HG03064 (cell line): ENCODE measurements around the gene DIP2A.
"Not testable (repeated sequence)": the region's sequence is repeated elsewhere in the genome, so short reads cannot be mapped to it uniquely, and the experiment has no call there.

Experiments used
- ATAC-seq: cut with Tn5 transposase; IDR thresholded peaks from one replicate; pipeline ENCODE4 v1.9.1; 2021; ENCODE audit warnings: low read depth; ENCODE audit not compliant: unreplicated experiment

The DIP2A gene

DNA sequence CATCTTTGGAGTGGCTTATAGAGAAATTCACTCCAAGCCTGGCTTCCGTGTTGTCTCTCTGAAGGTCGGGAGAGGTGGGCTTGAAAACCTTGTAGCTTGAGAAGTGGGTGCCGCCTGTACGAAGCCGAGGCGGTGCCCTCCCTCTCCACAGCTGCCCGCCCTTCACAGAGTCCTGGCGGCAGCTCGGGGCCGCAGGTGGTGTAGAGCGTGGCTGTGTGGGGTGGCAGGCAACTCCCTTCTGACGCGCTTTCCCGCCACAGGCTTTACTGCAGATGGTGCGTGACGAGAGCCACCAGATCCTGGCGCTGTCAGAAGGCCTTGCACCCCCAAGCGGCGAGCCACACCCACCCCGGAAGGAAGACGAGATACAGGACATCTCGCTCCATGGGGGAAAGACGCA lies 33.1 kb upstream of the DIP2A start:
- no peak for ATAC-seq

DNA sequence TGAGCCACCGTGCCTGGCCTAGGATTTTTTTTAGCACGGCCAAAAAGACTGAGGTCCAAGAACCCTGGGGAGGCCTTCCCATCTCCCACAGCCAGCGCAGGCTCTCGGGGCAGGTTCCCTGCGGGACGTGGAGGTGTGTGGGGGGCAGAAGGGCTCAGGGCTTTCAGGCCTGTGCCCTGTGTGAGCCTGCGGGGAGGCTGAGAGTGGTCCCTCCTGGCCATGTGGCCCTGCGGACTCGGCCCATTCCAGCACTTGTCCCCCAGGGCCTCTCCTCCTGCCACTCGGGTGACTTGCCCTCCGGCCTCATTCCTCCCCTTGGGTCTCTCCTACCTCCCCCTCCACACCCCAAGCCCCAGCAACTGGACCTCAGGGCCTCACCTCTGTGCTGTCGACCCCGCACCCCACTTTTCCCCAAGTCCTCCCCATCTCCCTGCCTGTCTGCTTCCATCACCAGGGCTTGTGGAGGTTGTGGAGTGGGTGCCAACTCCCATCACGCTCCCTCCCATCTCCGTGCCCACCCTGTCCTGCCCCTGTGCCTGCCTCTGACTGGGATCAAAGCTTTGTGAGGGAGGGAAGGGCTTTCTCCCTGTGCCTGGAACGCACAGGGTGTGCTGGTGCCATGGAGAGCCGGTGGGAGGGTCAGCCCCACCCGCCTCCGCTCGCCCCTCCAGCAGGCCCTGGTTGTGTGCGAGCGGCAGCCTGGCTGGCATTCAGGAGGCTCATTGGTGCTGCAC lies 32.2 kb upstream of the DIP2A start:
- no peak for ATAC-seq

DNA sequence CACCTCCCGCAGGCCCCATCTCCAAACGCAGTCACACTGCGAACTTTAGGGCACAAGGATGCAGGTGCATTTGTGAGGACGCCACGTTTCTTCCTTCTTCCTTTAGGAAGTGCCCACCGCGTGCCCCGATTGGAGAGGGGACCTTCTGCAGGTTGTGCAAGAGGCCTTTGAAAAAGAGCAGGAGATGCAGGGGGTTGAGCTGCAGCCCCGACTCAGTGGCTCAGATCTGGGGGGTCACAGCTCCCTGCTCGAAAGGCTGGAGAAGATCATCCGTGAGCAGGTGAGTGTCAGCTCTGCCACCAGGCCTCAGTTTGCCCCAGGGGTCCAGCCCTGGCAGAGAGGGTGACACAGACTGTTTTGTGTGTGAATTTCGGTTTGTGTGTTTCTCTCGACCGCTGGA lies 31.2 kb upstream of the DIP2A start:
- no peak for ATAC-seq

DNA sequence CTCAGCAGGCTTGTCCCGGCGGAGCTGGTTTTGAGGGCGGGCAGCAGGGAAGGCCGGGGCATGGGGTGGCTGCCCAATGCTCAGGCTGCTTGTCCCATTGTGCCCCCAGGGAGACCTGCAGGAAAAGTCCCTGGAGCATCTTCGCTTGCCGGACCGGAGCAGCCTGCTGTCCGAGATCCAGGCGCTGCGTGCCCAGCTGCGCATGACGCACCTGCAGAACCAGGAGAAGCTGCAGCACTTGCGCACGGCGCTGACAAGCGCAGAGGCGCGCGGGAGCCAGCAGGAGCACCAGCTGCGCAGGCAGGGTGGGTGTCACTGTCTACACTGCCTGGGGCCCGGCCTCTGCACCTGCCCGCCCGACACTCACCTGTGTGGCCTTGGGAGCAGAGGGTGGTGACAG lies 30.4 kb upstream of the DIP2A start:
- no peak for ATAC-seq

DNA sequence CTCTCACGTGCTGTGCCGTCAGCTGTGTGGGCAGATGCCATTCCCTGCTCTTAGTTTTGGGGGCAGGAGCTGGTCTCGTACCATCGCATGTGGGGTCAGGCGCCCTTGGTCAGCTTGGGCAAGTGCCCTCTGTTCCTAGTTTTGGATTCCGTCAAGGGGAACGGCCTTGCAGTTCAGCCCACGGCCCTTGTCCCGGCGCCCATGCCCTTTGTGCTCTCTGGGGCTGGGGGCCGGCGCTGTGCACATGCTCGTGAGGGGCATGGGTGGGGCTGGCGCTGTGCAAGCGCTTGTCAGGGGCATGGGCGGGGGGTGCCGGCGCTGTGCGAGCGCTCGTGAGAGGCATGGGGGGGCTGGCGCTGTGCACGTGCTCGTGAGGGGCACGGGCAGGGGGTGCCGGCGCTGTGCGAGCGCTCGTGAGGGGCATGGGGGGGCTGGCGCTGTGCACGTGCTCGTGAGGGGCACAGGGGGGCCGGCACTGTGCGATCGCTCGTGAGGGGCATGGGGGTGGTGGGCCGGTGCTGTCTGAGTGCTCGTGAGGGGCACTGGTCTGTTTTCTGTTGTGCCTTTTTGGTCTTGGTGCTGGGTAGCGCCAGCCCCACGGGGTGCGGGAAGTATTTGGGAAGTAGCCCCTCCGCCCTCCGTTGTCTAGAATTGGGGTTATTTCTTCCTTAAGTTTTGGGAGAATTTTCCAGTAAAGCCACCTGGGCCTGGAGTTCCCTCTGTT lies 29.5 kb upstream of the DIP2A start:
- ATAC-seq: no peak

DNA sequence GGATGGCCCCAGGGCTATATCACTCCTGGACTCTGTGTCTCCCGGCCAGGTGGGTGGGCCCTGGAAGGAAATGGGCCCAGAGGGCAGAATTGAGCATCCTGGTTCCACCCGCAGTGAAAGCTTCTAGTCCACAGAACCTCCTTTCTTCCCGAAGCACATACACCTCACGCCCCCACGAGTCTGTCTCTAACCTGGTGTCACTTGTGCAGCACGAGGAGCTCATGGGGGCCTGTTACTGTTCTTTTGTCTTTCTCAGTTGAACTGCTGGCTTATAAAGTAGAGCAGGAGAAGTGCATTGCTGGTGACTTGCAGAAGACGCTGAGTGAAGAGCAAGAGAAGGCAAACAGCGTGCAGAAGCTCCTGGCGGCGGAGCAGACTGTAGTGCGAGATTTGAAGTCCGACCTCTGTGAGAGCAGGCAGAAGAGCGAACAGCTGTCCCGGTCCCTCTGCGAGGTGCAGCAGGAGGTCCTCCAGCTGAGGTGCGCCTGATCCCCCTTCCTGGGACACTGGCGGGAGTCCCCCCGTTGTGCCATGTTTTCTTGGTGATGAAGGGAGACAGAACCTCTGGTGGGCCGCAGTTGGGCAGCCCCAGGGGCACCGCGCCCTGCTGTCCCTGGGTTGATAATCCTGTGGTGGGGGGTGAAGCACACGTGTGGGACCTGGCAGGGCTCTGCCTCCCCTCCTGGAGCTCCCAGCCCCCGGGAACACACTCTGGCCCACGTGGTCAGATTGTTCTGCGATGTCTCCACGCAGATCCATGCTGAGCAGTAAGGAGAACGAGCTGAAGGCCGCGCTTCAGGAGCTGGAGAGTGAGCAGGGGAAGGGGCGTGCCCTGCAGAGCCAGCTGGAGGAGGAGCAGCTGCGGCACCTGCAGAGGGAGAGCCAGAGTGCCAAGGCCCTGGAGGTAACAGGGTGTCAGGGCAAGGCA lies 28.7 kb upstream of the DIP2A start:
- ATAC-seq: no peak

DNA sequence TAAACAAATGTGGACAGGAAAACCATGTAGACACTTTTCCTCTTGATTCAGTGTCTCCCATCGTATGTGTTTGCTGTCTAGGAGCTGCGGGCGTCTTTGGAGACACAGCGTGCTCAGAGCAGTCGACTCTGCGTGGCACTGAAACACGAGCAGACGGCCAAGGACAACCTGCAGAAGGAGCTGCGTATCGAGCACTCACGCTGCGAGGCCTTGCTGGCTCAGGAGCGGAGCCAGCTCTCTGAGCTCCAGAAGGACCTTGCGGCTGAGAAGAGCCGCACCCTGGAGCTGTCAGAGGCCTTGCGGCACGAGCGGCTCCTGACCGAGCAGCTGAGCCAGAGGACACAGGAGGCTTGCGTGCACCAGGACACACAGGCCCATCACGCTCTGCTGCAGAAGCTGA lies 27.2 kb upstream of the DIP2A start:
- no peak for ATAC-seq

DNA sequence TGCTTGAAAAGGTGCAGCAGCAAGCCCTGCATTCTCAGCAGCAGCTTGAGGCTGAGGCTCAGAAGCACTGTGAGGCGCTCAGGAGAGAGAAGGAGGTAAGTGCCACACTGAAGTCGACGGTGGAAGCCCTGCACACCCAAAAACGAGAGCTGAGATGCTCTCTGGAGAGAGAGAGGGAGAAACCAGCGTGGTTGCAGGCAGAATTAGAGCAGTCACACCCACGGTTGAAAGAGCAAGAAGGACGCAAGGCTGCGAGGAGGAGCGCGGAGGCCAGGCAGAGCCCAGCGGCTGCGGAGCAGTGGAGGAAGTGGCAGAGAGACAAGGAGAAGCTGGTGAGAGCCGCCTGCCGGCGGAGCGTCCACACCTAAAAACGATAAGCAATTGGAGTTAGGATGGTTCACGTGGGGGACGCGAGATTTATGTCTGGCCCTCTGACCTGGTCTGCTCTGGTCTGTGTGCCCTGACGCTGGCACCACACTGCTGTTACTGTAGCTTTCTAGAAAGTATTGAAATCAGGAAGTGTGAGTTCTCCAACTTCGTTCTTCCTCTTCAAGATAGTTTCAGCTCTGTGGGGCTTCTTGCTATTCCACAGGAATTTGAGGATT lies 26.7 kb upstream of the DIP2A start:
- no peak for ATAC-seq

DNA sequence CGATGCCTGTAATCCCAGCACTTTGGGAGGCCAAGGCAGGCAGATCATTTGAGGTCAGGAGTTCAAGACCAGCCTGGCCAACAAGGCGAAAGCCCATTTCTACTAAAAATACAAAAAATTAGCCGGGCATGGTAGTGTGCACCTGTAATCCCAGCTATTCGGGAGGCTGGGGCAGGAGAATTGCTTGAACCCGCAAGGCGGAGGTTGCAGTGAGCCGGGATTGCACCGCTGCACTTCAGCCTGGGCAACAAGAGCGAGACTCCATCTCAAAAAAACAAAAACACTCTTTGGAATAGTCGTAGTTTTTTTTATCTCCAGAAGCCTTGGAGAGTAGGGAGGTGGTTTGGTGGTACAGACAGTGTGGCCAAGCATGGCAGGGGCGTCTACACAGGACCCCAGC lies 25.6 kb upstream of the DIP2A start:
- not testable (repeated sequence) for ATAC-seq

DNA sequence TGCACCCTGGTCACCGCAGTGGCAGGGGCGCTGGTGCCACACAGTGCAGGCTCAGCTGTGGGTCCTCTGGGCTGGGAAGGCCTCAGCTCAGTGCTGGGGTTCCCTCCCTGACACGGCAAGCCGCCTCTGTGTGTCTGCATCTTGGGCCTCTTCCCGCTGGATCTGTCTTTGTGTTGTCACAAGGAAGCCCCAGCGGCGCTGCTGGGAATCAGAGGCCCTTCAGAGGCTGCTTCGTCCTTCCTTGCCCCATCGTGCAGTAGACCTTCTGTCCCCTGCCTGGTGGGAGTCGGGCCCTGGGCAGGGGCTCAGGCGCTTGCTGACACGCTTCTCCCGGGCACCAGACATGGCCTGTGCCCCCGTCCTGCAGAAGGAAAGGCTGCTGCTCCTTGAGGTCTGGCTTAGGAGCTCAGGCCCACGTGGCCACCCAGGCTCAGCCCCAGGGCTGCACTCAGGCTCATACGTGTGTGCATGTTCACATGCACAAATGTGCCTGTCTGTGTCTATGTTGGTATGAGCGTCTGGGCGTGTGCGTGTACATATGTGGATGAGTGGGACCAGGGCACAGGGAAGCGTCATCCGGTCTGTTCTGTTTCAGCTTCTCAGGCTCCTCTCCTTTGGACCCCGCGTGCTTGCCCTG lies 24.3 kb upstream of the DIP2A start:
- no peak for ATAC-seq

DNA sequence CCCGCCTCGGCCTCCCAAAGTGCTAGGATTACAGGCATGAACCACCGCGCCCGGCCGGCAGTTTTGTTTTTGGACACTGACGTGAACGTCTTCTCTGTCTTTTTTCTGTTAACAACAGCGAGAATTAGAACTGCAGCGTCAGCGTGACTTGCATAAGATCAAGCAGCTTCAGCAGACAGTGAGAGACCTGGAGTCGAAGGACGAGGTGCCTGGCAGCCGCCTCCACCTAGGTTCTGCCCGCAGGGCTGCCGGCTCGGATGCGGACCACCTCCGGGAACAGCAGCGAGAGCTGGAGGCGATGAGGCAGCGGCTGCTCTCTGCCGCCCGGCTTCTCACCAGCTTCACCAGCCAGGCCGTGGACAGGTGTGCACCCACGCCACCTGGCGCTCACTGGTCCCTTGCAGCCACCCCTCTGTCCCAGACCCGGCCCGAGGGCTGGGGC lies 22.9 kb upstream of the DIP2A start:
- no peak for ATAC-seq

DNA sequence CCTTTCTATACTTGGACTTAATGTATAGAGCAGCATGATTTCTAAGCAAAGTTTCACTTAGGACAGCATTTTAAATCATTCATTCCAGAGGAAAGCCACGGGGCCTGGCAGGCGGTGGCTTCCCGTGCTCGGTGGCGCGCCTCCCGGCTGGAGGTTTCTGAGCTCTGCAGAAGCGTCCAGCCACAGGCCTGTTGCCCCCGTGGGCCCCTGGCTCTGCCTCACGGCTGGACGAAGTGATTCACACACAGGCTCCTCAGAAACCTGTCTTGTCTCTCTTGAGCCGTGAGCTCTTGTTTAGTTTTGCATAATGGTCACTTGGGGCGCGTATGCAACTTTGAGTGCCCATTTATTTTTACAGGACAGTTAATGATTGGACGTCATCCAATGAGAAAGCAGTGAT lies 22.1 kb upstream of the DIP2A start:
- ATAC-seq: no peak

DNA sequence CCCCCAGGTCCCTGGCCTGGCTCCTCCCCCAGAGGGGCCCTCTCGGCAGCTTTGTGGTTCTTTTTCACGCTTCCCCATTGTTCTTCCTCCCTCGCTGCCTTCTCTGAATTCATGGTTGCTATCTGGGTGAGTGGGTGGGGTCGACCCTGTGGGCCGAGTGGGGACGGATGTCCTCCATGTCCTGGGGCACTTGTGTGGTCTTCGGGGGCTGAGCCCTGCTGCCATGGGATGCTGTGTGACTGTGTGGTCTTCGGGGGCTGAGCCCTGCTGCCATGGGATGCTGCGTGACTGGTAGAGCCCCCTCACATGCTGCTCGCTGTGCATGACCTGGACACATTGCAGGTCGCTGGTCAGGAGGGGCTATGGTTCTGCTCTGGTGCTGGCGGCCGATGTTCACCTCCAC lies 21.6 kb upstream of the DIP2A start:
- ATAC-seq: no peak

DNA sequence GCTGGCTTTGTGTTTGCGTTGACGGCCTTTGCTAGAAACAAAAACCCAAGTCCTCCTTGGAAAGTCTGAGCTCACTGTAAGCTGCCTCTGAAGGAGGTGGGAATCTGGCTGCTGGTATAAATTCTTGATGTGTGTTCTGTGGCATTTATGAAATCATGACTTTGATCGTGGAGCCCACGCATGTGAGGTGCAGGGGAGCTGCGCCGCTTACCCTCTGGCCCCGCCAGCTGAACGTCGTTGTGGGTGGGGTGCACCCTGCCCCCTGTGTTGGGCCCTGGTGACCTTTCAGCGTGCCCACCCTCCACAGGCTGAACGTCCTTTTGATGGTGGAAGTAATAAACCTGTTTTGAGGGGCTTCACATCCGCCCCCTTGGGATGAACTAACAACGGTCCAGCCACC lies 21.2 kb upstream of the DIP2A start:
- no peak for ATAC-seq

DNA sequence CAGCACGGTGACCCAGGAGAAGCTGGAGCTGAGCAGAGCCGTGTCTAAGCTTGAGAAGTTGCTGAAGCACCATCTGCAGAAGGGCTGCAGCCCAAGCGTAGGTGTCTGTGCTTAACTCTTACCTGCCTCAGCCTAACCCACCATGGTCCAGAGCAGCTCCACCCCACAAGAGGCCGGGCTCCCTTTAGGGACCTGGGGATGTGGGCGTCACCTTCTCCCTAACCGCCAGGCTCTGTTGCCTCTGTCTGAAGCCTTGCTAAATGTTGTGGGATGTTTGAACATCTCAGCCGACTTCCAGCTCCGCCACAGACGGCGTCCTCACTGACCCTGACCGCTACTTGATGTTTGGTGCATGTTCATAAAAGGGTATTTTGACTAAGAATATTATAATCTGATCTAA lies 20.4 kb upstream of the DIP2A start:
- ATAC-seq: no peak

DNA sequence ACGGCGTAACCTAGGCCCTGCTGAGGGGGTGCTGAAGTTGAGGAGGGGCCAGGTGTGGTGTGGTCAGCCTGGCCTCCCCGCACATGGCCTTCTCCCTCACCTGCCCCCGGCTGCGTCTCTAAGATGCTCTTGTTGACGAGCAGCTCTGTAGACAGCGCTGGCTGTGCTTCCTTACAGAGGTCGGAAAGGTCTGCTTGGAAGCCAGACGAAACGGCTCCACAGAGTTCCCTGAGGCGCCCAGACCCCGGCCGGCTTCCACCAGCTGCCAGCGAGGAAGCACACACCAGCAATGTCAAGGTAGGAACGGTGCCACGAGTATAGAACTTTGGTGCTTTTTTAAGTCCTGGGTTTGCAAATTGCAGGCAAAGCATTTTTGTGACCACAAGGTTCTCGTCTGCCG lies 18.8 kb upstream of the DIP2A start:
- no peak for ATAC-seq

DNA sequence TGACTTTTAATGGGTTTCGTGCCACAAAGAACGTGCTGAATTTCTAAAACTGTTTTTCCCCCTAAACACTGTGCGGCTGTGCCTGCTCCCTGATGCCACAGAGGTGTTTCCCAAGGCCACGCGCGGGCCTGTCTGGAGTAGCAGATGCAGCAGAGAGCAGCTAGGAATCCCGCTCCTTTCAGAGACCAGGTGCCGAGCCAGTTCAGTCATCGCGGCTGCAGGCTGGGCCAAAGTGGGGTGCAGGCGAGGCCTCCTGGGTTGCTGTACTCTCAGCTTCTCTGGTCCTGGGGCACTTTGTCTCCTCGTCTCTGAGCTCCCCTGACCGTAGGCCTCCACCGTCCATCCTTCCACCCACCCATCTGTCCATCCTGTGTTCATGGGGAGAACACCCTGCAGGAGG lies 17.4 kb upstream of the DIP2A start:
- ATAC-seq: no peak

DNA sequence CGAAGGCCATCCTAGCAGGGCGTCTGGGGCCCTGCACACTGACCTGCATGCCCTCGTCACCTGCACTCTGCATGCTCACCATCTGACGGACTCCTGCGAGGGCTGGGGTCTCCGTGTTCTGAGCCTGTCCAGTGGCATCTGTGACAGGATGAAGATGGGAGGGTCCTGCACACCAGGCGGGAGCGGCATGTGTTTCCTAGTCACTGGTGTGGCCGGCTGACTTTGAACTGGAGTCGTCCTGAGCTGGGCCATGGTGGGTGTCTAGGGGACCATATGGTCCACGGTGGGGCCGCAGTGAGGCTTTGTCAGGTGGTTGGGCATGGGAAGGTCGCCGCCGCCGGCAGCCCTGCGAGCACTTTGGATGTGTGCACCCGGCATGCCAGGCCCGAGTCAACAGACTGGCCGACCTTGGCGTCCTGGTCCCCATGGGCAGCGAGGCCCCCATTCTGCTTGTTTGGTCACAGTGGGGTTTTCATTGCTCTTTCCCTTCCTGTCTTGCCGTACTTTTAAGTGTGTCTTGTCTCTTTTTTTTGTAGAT lies 16.7 kb upstream of the DIP2A start:
- no peak for ATAC-seq

DNA sequence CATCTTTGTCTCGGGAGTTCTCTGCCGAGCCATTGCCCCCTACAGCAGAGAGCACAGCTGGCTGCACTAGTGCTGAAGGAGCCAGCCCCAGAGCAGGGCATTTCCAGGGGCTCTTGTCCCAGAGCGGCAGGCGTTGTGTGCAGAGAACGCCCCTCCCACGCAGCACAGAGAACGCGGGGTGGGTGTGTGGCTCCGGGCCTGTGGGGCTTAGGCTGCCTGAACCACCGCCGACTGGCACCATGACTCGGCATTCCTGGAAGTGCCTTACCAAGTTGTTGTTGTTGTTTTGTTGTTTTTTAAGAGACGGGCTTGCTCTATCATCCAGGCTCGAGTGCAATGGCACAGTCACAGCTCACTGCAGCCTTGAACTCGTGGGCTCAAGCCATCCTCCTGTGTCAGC lies 15.8 kb upstream of the DIP2A start:
- no peak for ATAC-seq

DNA sequence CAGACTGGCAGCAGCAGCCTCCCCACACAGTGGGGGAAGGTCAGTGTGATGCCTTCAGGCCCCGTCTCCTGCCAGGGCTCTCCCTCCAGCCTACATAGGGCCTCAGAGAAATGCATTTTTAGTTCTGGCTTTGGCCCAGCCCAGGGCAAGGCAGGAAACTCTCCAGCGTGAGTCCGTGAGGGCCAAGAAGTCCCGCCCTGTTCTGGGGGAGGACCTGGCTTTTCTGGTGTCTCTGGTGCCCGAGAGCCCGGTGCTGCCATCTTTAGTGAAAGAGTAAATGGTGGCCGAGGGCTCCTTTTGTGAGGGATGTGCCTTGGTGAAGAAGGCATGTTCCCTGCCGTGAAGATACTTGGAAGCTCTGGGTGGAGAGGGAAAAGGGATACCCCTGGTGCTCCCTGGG lies 14.8 kb upstream of the DIP2A start:
- ATAC-seq: no peak
